ENCODE data around the gene SH3TC1.

DNA sequence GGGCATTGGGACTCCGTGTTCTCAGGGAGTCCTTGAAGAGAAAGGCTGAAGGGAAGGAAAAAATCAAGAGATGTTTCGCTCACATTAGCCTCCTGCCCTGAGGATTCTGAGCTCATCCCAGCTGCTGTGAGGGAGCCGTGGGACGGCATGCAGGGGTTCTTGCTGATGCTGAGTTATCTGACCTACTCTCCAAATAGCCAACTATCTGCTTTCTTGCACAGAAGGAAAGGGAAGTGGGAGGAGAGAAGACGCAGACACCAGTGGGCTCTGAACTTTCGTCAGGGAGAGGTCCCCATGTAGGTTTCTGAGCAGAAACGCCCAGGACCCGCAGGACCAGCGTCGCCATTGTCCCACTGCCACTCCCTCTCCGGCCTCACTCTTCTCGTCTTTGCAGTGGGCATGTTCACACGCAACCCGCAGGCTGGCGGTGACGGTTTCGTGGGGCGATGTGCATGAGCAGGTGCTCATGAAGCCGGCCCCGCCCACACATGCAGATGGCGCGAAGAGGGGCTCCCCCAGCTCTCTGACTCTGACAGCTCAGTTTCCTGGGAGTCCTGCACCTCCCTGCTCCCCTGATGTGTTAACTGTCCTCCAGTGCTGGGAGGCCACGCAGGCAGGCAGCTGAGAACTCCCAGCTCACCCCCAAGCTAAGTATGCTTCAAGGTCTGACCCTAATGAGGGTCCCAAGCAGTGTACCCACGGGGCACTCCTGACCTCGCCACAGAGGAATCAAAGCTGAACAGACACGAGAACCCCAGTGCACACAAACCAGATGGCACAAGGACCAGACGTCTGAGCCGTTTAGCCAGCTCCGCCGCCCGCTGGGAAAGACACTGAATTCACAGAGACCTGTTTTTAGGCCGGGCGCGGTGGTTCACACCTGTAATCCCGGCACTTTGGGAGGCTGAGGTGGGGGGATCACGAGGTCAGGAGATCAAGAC, 26.8 kb upstream of the SH3TC1 start:
- TF ChIP-seq, protein P1, sequence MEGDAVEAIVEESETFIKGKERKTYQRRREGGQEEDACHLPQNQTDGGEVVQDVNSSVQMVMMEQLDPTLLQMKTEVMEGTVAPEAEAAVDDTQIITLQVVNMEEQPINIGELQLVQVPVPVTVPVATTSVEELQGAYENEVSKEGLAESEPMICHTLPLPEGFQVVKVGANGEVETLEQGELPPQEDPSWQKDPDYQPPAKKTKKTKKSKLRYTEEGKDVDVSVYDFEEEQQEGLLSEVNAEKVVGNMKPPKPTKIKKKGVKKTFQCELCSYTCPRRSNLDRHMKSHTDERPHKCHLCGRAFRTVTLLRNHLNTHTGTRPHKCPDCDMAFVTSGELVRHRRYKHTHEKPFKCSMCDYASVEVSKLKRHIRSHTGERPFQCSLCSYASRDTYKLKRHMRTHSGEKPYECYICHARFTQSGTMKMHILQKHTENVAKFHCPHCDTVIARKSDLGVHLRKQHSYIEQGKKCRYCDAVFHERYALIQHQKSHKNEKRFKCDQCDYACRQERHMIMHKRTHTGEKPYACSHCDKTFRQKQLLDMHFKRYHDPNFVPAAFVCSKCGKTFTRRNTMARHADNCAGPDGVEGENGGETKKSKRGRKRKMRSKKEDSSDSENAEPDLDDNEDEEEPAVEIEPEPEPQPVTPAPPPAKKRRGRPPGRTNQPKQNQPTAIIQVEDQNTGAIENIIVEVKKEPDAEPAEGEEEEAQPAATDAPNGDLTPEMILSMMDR (IDR thresholded peaks at IDR 0.05; ENCODE audit: low read depth, low read length, missing input control) = no peak
- TF ChIP-seq, protein P2, sequence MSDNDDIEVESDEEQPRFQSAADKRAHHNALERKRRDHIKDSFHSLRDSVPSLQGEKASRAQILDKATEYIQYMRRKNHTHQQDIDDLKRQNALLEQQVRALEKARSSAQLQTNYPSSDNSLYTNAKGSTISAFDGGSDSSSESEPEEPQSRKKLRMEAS (IDR thresholded peaks at IDR 0.05) = no peak
- no peak for TF ChIP-seq FOXA2 (IDR thresholded peaks at IDR 0.05)
- TF ChIP-seq SP1 (IDR thresholded peaks at IDR 0.05) = no peak
- no peak for TF ChIP-seq RAD21 (IDR thresholded peaks at IDR 0.05)
- no peak for TF ChIP-seq TAF1 (conservative IDR thresholded peaks at IDR 0.05)
- TF ChIP-seq EGR1 (IDR thresholded peaks at IDR 0.05; ENCODE audit: low read depth in 2 of 2) = no peak
- no peak for TF ChIP-seq YY1 (IDR thresholded peaks at IDR 0.05)
- TF ChIP-seq, protein P3, sequence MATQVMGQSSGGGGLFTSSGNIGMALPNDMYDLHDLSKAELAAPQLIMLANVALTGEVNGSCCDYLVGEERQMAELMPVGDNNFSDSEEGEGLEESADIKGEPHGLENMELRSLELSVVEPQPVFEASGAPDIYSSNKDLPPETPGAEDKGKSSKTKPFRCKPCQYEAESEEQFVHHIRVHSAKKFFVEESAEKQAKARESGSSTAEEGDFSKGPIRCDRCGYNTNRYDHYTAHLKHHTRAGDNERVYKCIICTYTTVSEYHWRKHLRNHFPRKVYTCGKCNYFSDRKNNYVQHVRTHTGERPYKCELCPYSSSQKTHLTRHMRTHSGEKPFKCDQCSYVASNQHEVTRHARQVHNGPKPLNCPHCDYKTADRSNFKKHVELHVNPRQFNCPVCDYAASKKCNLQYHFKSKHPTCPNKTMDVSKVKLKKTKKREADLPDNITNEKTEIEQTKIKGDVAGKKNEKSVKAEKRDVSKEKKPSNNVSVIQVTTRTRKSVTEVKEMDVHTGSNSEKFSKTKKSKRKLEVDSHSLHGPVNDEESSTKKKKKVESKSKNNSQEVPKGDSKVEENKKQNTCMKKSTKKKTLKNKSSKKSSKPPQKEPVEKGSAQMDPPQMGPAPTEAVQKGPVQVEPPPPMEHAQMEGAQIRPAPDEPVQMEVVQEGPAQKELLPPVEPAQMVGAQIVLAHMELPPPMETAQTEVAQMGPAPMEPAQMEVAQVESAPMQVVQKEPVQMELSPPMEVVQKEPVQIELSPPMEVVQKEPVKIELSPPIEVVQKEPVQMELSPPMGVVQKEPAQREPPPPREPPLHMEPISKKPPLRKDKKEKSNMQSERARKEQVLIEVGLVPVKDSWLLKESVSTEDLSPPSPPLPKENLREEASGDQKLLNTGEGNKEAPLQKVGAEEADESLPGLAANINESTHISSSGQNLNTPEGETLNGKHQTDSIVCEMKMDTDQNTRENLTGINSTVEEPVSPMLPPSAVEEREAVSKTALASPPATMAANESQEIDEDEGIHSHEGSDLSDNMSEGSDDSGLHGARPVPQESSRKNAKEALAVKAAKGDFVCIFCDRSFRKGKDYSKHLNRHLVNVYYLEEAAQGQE (IDR thresholded peaks at IDR 0.05) = no peak
- no peak for TF ChIP-seq RXRA (IDR thresholded peaks at IDR 0.05)
- TF ChIP-seq ATF3 (IDR thresholded peaks at IDR 0.05) = no peak
- TF ChIP-seq, protein P4, sequence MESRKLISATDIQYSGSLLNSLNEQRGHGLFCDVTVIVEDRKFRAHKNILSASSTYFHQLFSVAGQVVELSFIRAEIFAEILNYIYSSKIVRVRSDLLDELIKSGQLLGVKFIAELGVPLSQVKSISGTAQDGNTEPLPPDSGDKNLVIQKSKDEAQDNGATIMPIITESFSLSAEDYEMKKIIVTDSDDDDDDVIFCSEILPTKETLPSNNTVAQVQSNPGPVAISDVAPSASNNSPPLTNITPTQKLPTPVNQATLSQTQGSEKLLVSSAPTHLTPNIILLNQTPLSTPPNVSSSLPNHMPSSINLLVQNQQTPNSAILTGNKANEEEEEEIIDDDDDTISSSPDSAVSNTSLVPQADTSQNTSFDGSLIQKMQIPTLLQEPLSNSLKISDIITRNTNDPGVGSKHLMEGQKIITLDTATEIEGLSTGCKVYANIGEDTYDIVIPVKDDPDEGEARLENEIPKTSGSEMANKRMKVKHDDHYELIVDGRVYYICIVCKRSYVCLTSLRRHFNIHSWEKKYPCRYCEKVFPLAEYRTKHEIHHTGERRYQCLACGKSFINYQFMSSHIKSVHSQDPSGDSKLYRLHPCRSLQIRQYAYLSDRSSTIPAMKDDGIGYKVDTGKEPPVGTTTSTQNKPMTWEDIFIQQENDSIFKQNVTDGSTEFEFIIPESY (IDR thresholded peaks at IDR 0.05) = no peak
- no peak for TF ChIP-seq FOXA1 (IDR thresholded peaks at IDR 0.05)
